ENCODE measurements around the gene CLDN19. TPM values are rescaled to one million over a fixed set of nuclear protein-coding genes. Genes with fewer than 3 reads are reported as not detected.
A peak's percentile ranks its signal among the peaks of the same experiment; 100 is the strongest.
"Not testable (repeated sequence)": the region's sequence is repeated elsewhere in the genome, so short reads cannot be mapped to it uniquely, and the experiment has no call there.

Gene CLDN19
- total and polyA plus RNA-seq, 9 of the 15 experiments (the other 6 are each of a cell fraction or from before 2014, with no cell fraction given): not detected

DNA sequence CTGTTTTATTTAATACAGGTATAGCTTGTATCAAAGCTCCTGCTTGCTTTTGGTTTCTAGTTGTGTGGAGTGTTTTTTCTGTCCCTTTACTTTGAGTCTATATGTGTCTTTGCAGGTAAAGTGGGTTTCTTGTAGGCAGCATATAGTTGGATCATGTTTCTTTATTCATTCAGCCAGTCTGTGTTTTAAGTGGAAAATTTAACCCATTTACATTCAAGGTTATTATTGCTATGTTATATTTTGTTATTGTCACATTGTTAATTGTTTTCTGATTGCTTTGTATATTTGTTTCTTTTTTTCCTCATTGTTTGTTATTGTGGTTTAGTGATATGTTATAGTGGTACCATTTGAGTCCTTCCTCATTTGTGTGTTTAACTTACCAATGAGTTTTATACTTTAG, 26.7 kb downstream of the CLDN19 start:
- intact Hi-C loops (cut with micrococcal nuclease): no loop called here
- TF ChIP-seq ZNF507 (tag; conservative IDR thresholded peaks at IDR 0.05) (peak; percentile 91), KDM5B (IDR thresholded peaks at IDR 0.05; ENCODE audit: insufficient replicate concordance, low read depth, low read length) (no peak)
- Histone ChIP-seq H3K36me3 (ENCODE audit: control insufficient read depth, insufficient read depth, low read length) (peaks cover 53% of the 10 kb centered on the region), H3K4me2 (ENCODE audit: insufficient read depth, low read length) (no peak overlapping the region), H3K79me2 (ENCODE audit: control insufficient read depth, insufficient read depth, low read length) (peaks cover 13% of the 10 kb centered on the region; the same call in 2 of the 3 replicates), H3K27me3 (ENCODE audit: control insufficient read depth in 2 of 2, insufficient read depth in 2 of 2, low read length in 2 of 2) (no peaks in the 10 kb centered on the region), H3K9me1 (ENCODE audit: control insufficient read depth, insufficient read depth, low read length) (no peaks in the 10 kb centered on the region), H3K9me3 (replicated peaks; ENCODE audit: control insufficient read depth, insufficient read depth, low read depth, low read length) (peaks cover 3% of the 10 kb centered on the region; the same call in 1 of the 2 replicates), H3K27ac (ENCODE audit: extremely low read depth, low read depth, low read length) (no peak overlapping the region), H3K4me1 (replicated peaks in 1 of 2; ENCODE audit: control insufficient read depth in 2 of 2, insufficient read depth in 2 of 2, low read length in 2 of 2) (no peaks in the 10 kb centered on the region), H3K9ac (ENCODE audit: insufficient read depth in 1 of 2, low read depth in 2 of 2, low read length in 2 of 2) (no peak overlapping the region), H3K4me3 (no peak overlapping the region), H4K20me1 (replicated peaks; ENCODE audit: control insufficient read depth, insufficient read depth, low read length) (no peaks in the 10 kb centered on the region), H2AFZ (ENCODE audit: low read depth, low read length) (no peak overlapping the region)
- DNase-seq (ENCODE audit: extremely low read depth in 1 of 4, low spot score in 3 of 4) (no peak), ATAC-seq (no peak), FAIRE-seq (peak; percentile 64)
- no TSS peak for BruUV-seq (replicated peaks)
- in situ Hi-C loops (cut with MboI): no loop called here
- POLR2A ChIA-PET: interaction anchor here (1.2 kb wide), 1 partner anchor 11 kb away, joined by 3 read pairs; no protein-coding TSS in a partner anchor
- CTCF ChIA-PET (ENCODE audit: low intra/inter-chr PET ratio): no interaction called here

DNA sequence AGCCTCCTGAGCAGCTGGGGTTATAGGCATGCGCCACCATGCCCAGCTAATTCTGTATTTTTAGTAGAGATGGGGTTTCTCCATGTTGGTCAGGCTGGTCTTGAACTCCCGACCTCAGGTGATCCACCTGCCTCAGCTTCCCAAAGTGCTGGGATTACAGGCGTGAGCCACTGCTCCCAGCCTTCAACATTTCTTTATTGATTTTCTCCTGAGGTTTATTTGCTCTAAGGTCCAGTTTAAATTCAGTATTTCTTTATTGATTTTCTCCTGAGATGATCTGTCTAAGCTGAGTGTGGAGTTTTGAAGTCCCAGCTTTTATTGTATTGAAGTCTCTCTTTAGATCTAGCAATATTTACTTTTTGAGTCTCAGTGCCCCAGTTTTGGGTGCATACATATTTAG, 27.2 kb downstream of the CLDN19 start:
- H3K79me2 ChIP-seq (ENCODE audit: control insufficient read depth, insufficient read depth, low read length): peaks cover 13% of the 10 kb centered on the region; the same call in 2 of the 3 replicates
- POLR2A ChIA-PET: interaction anchor here (1.2 kb wide), 1 partner anchor 12 kb away, joined by 3 read pairs; no protein-coding TSS in a partner anchor
- intact Hi-C loops (cut with micrococcal nuclease); ATAC-seq; BruUV-seq (replicated peaks); H3K4me1 ChIP-seq (replicated peaks in 1 of 2; ENCODE audit: control insufficient read depth in 2 of 2, insufficient read depth in 2 of 2, low read length in 2 of 2); H4K20me1 ChIP-seq (replicated peaks; ENCODE audit: control insufficient read depth, insufficient read depth, low read length); H2AFZ ChIP-seq (ENCODE audit: low read depth, low read length); H3K9me1 ChIP-seq (ENCODE audit: control insufficient read depth, insufficient read depth, low read length); H3K27ac ChIP-seq (ENCODE audit: extremely low read depth, low read depth, low read length); FAIRE-seq; H3K27me3 ChIP-seq (ENCODE audit: control insufficient read depth in 2 of 2, insufficient read depth in 2 of 2, low read length in 2 of 2); CTCF ChIA-PET (ENCODE audit: low intra/inter-chr PET ratio); H3K4me3 ChIP-seq; H3K9ac ChIP-seq (ENCODE audit: insufficient read depth in 1 of 2, low read depth in 2 of 2, low read length in 2 of 2); in situ Hi-C loops (cut with MboI); H3K4me2 ChIP-seq (ENCODE audit: insufficient read depth, low read length); H3K9me3 ChIP-seq (replicated peaks; ENCODE audit: control insufficient read depth, insufficient read depth, low read depth, low read length); DNase-seq (ENCODE audit: extremely low read depth in 1 of 4, low spot score in 3 of 4): not testable (repeated sequence)
- H3K36me3 ChIP-seq (ENCODE audit: control insufficient read depth, insufficient read depth, low read length): peaks cover 58% of the 10 kb centered on the region
- 82% methylated on average over 3 of the region's 3 CpGs for WGBS (ENCODE audit: insufficient coverage, low coverage, missing lambda C conversion rate)
